Measurements from ENCODE around the gene MYO18B.

The MYO18B gene

GRCh38 chr22:25996669-25997068 lies 254.7 kb downstream of the MYO18B start:
- no peak for DNase-seq (ENCODE audit: low read depth)

DNA sequence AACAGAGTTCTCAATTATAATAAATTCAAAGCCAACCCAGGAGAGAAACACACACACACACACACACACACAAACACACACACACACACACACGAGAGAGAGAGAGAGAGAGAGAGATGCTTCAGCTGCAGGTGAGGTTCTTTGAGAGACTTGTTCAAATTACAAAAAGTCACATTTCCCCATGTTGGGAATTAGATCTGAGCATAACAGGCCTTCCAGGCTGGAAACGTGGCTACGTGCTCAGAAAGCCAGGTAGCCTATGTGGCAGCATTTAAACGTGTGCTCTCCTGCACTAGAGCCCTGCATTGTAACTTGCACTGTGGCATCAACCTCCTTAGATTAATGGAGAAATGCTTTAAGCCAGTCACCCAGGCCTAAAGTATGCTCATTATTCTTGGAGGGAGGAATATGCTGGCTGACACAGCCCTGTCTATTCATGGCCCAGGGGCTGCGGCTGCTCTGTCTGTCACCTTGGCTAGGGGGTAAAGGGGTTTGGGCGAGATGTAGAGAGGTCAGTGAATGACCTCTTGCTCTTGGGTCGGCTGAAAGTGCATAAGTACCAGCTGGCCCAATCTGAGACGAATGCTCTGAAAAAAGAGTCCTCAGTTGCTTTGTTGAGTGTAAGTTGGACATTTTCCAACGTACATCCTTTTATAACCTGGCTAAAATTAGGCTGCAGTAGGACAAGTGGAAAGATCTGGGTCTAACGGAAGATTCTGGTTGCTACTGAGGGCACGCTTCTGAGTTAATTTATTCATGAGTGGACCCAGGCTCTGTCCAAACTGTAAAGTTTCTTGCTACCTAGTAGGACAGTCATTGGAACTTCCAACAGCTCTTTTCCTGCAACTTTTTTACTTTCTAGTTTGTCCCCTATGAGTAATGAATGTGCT lies 256.1 kb downstream of the MYO18B start:
- no peak for DNase-seq (ENCODE audit: low read depth)

- DNase-seq (ENCODE audit: low read depth) = no peak
These were observed 260.5 kb downstream of the MYO18B start for GRCh38 chr22:26002456-26002855.

- DNase-seq (ENCODE audit: low read depth) = no peak
These were observed 262.5 kb downstream of the MYO18B start for GRCh38 chr22:26004477-26004876.

GRCh38 chr22:26008587-26008986 lies 266.6 kb downstream of the MYO18B start:
- DNase-seq (ENCODE audit: low read depth) = no peak

- DNase-seq (ENCODE audit: low read depth) = no peak
These were observed 274.9 kb downstream of the MYO18B start for GRCh38 chr22:26016916-26017315.

DNA sequence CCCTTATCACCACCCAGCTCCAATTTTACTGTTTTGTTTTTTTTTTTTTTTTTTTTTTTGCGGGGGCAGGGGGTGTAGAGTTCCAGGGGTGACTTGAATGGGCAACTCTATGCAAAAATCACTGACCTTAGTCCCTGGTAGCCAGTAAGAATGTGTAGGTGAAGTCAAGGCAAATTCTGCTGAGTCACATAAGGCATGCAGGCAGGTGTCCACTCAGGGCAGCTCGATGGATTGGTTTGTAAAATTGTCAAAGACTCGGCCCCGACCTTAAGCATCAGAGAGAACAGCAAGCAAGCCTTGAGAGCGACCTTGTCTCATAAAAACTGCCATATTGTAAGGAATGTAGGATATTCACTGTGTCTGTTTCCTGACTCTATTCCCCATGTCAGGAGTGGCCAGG lies 275.9 kb downstream of the MYO18B start:
- DNase-seq (ENCODE audit: low read depth) = no peak

GRCh38 chr22:26019596-26019995 lies 277.6 kb downstream of the MYO18B start:
- DNase-seq (ENCODE audit: low read depth) = no peak

DNA sequence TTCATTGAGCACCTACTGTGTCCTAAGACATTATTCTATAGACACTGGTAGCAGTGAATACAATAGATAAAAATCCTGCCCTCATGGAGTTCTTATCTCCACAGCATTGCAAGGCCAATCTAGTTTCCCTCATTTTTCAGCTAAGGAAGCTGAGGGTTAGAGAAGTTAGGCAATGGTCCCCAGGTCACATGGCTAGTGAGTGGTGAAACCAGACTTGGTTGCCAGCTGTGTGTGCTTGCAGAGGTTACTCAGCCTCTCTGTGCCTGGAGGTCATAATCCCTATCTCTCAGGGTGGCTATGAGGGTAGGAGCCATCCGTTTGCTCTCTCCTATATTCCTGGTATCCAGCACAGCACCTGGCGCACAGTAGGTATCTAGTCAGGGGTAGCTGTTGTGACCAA lies 279.5 kb downstream of the MYO18B start:
- DNase-seq (ENCODE audit: low read depth) = no peak

- no peak for DNase-seq (ENCODE audit: low read depth)
These were observed 281.3 kb downstream of the MYO18B start for GRCh38 chr22:26023104-26023775.

- no peak for DNase-seq (ENCODE audit: low read depth)
These were observed 283.6 kb downstream of the MYO18B start for GRCh38 chr22:26025626-26026025.

- DNase-seq (ENCODE audit: low read depth) = no peak
These were observed 285.4 kb downstream of the MYO18B start for GRCh38 chr22:26027341-26027740.

GRCh38 chr22:26031641-26032040 lies 289.7 kb downstream of the MYO18B start:
- no peak for DNase-seq (ENCODE audit: low read depth)

GRCh38 chr22:26033071-26033470 lies 291.1 kb downstream of the MYO18B start:
- DNase-seq (ENCODE audit: low read depth) = no peak

- no peak for DNase-seq (ENCODE audit: low read depth)
These were observed 291.6 kb downstream of the MYO18B start for GRCh38 chr22:26033586-26033985.

DNA sequence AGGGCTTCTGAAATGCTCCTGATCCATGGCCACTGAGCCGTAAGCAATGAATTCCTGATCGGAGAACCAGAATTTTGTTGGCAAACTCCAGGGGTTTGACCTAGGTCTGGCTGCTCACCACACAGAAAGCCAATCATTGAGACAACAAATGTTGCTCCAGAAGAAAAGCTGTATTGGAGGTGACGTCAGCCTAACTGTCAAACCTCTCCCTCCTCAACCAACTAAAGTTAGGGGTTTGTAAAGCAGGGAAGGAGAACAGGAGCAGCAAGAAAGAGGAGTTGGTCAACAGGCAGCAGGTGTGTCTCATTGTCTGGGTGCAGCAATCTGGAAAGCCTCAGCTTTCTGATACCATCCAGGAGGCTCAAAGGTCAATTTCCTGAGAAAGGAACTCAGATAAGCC lies 293.5 kb downstream of the MYO18B start:
- DNase-seq (ENCODE audit: low read depth) = no peak

GRCh38 chr22:26038365-26038764 lies 296.4 kb downstream of the MYO18B start:
- no peak for DNase-seq (ENCODE audit: low read depth)

GRCh38 chr22:26041931-26042330 lies 299.9 kb downstream of the MYO18B start:
- DNase-seq (ENCODE audit: low read depth) = no peak

GRCh38 chr22:26043031-26043430 lies 301.0 kb downstream of the MYO18B start:
- DNase-seq (ENCODE audit: low read depth) = no peak

GRCh38 chr22:26045051-26045450 lies 303.1 kb downstream of the MYO18B start:
- DNase-seq (ENCODE audit: low read depth) = no peak

DNA sequence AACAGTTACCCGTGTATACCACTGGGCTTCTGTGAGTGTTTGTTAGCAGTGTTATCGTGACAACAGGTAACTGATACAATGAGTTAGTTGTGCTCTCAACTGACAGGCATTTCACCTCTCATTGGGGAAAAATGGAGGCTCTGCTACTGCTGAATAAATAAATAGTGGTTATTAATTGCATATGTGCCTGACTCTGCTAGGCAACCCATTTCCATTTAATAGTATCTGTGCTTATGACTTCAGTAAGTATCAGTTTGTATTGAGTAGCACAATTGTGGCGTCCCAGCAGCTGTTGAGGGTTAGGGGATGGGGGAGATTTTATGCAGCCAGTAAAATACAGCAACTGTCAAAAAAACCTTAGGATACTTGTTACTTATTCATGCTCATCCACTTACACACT lies 303.9 kb downstream of the MYO18B start:
- DNase-seq (ENCODE audit: low read depth) = no peak

GRCh38 chr22:26047516-26047915 lies 305.5 kb downstream of the MYO18B start:
- no peak for DNase-seq (ENCODE audit: low read depth)

DNA sequence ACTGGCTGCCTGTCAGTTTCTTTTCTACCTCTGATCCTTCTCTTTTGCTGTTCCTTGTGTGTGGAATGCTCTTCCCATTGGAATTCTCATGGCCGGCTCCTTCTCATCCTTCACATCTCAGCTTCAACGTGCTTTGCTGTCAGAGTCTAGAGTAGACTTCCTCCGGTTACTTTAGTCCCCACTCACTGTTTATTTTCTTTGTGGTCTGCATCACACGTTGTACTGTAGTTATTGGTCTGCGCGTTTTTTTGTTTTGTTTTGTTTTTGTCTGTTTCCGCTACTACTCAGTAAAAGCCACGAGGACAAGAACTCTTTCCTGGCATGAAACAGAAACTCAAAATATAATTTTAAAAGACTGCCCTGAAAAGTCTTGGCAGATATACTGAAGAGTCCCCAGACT lies 305.9 kb downstream of the MYO18B start:
- no peak for DNase-seq (ENCODE audit: low read depth)

DNA sequence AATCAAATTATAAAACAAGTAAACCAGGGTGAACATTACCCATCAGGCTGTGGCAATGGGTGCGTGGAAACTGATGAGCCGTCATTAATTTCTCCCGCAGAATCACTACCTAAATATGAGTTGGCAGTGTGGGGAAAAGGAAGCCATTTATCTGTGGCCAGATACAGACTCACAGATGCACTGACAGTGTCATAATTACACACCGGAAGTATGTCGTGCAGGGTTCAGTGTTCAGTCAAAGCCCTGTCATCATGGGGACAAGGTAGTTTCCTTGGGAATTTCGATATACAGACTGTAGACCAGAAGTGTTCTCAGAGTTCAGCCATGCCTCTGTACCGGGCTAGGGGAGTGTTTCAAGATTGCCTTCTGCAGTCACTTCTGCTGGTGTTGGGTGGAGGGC lies 308.1 kb downstream of the MYO18B start:
- DNase-seq (ENCODE audit: low read depth) = no peak

Measured in amniotic epithelial cell (primary cell).